ENCODE results near the gene LIMD2. TPM values are rescaled to one million over a fixed set of nuclear protein-coding genes. Genes with fewer than 3 reads are reported as not detected.
"Not testable (repeated sequence)": the region's sequence is repeated elsewhere in the genome, so short reads cannot be mapped to it uniquely, and the experiment has no call there.

Gene LIMD2
- total RNA-seq: 2.8 TPM

DNA sequence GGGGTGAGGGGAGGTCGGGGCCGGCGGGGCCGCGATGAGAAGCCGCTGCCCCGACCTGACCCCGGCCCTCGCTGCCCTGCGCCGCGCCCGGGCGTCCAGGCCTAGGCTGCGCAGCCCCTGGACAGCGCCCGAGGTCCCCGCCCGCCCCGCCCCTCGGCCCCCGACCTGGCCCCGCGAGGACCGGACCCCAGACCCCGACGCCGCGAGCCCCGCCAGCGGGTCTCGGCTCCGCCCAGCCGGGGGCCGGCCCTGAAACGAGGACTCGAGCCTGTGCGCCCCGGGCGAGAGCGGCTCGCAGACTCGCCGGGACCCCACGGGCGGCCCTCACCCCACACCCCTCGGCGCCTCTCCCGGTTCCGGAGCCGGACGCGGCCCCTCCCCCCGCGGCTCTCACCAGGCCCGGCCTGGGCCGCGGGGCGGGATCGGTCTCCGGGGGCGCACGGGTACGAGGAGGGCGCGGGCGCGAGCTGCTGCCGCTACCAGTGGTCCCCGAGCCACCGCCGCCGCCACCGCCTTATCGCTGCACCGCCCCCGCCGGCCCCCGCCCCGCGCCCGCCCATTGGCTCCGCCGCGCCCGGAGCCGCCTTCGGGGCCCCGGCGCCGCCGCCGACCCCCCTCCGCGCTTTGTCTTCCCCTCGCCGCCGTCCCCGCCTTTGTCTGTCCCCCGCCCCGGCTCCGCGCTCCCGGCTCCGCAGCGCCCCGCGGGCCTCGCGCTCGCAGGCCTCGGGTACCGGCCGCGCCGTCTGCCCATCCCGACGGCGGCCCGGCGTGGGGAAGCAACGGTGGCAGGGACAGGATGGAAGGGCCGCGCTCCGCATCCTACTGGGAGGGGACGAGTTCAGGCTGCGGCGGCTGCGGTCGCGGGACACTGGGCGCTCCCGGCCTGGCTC is at the start of gene LIMD2:
LIMD2 (minus strand) TSS at position 488 of the 890 bp plus-strand sequence. CDS start 827 bp downstream, outside the sequence.
- ATAC-seq: peak; percentile 14

- peak; percentile 98 for ATAC-seq
Observed at GRCh38 chr17:63741408-63742173, 41.7 kb upstream of the LIMD2 start, which contains the start of gene STRADA. Gene STRADA (minus strand): TSS chr17:63741799. CDS start chr17:63728369, 13,430 bp downstream.

DNA sequence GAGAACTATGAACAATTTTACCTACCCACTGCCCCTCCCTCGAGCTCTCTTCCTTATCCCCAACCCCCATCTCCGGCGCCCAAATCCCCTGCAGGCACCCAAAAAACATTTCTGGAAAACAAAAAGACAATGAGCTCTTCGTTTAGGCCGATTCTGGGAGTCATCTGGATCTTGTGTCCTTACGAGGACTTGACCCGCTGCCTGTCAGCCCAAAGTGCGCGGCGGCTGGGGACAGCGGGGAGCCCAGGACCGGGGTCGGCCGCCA is 41.1 kb upstream of the LIMD2 start:
- no peak for ATAC-seq

- no peak for ATAC-seq
Observed at GRCh38 chr17:63740464-63741142, 40.7 kb upstream of the LIMD2 start.

DNA sequence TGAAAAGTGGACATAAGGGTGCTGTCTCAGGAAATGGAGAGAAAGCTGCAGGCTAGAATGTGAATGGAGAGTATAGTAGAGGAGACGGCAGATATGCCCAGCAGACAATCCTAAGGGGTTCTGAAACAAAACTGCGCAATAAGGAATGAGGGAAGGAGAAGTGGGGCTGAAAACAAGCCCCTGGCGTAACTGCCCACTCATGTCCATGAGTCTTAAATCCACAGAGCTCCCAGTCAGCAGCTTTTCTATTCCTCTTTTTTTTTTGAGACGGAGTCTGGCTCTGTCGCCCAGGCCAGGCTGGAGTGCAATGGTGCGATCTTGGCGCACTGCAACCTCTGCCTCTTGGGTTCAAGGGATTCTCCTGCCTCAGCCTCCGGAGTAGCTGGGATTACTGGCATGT is 35.8 kb upstream of the LIMD2 start:
- ATAC-seq: no peak

DNA sequence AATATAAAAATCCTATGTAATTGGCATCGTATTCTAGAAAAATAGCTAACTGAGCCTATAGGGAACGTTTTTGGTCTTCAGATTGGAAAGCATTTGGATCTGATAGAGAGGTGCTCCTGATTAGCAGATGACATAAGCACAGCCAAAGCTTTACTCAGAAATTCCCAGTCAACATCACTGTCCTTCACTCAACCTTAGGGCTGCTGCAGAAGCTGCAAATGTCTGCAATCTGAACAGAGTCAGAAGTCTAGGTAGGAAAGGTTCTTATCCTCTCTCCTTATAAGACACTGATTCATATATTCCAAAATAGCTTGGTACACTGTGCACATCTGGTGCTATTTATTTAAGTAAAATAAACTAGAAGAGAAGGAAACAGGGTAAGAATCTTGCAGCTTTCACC is 22.5 kb upstream of the LIMD2 start:
- ATAC-seq: no peak

DNA sequence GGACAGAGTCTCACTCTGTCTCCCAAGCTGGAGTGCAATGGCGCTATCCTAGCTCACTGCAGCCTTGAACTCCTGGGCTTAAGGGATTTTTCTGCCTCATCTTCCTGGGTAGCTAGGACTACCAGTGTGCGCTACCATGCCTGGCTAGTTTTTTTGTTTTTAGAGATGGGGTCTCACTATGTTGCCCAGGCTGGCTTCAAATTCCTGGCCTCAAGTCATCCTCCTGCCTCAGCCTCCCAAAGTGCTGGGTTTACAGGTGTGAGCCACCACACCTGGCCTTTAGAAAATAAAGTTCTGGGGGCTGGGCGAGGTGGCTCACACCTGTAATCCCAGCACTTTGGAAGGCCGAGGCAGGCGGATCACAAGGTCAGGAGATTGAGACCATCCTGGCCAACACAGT is 20.3 kb upstream of the LIMD2 start:
- ATAC-seq: not testable (repeated sequence)

GRCh38 chr17:63718988-63719387 is 19.1 kb upstream of the LIMD2 start:
- ATAC-seq: no peak

DNA sequence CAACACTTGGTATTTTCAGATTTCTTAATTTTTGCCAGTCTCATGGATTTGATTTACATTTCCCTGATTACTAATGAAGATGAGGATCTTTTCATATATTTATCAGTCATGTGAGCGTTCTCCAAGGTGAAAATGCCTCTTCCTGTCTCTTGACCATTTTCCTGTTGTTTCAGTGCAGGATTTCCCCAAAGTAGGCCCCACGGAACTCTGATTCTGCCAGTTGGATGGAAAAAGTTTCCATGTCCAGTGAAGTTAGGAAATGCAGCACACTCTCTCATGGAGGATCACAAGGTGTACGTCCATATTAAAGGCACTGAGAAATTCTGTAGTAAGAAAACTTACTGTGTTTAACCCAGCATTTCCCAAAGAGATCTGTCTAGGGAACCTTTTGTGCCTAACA is 16.5 kb upstream of the LIMD2 start:
- no peak for ATAC-seq

GRCh38 chr17:63714550-63715277 is 14.8 kb upstream of the LIMD2 start:
- ATAC-seq: no peak

DNA sequence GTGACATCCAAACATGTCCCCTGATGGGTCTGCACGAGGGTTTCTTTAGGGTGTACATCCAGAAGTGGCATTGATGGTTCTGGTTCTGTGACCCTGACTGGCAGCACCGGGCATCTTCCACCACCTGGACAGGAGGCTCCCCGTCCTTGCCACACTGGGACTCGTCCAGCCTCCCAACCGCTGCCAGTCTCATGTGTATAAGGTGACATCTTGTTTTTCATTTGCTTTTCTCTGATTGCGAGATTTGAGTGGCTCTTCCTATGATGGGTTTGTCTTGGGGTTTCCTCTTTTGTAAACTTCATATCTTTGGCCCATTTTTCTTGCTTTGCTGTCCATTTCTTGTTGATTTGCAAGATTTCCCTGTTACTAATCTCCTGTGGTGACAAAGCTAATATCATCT is 9.2 kb upstream of the LIMD2 start:
- ATAC-seq: no peak

DNA sequence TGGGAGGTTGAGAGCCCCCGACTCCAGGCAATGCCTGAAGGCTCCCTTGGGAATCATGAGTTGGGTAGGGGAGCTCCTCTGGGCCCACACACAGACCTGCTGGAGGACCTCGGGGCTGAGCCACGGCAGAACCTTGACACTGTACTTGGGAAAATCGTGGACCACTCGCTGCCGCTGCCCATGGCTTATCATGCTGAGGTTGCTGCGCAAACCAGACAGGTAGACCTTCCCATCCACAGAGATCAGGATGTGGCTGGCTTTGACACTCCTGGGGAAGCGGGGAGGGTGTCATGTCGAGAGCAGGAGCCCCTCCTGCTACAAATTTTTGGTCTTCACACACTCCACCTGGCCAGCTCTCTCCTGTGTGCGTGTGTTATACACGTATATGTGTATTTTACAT is 7.2 kb upstream of the LIMD2 start:
- no peak for ATAC-seq

GRCh38 chr17:63706336-63707082 is 6.6 kb upstream of the LIMD2 start:
- ATAC-seq: no peak

GRCh38 chr17:63705657-63706056 is 5.7 kb upstream of the LIMD2 start:
- no peak for ATAC-seq

DNA sequence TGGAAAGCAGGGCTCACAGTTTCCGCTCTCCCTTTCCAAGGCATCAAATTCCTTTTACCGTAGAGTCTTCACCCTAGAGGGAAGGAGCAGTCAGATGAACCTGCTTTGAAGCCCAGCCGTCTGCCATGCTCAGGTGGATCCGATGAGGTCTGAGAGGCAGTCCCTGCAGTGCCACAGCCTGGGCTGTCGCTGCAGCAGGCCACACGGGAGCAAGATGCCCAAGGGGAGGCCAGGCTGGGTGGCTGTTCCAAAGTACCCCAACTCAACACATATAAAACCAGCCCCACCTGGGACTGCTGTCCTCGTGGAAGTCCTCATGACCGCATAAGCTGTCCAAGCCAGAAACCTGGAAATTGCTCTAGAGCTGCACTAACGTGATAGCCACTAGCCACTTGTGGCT is 4.9 kb upstream of the LIMD2 start:
- ATAC-seq: no peak

DNA sequence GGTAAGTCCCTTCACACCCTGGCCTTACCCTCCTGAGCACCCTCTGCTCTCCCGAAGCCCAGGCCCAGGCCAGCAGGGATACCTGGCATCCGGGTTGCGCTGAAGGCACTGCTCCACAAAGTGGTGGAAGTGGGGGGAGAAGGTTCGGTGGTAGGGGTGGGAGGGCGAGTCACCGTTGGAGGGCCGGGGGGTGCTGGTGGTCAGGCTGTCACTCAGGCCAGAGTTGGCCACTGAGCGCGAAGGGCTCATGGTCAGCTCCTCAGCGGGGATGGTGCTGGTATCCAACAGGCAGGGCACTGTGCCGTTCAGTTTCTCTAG is 4.3 kb upstream of the LIMD2 start:
- no peak for ATAC-seq

DNA sequence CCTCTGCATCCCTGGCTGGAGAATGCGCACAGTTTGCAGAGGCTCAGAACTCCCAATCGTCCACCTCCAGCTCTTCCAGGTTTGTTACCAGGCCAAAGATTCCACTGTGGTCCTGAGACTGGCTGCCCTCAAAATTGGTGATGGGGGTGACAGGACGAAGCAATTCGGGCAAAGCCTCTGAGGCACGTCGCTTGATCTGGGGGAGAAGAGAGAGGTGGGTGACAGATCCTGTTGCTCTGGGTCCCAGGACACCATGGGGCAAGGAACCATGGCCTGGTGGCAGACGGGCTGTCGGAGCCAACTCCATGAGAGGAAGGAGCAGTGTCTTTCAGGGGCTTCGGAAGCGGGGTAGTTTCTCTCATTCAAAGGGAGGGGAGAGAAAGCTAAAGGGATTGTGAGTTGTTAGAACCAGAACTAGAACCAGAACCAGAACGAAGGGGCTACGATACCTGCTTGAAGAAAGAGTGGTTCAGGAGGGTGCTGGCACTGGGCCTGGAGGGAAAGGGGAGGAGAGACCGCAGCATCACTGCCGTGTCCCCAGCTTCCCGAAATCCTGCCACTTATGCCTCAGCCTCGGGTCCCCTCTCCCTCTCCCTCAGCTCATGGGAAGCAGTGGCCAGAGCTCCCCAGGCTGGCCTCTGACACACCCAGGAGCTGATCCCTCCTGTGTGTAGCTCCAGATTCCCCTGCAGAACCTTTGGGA is 3.8 kb upstream of the LIMD2 start:
- no peak for ATAC-seq

DNA sequence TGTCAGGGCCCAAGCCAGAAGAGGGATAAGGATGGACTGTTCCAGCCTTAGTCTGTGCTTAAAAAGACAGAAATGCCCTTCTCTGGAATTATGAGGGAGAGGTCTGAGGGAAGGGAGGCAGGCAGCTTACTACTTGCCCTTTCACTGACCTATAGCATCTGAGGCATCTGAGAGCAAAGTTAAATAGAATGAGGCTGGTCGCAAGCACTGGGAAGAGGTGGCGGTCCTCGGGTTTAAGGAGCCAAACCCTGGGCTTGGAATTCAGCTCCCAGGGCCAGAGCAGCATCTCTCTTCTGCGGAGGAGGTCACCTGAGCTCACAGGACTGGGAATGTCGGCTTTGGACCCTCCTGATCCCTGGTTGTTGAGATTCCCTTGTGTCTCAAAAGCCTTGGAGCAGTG is 3.1 kb upstream of the LIMD2 start:
- ATAC-seq: no peak

GRCh38 chr17:63702721-63703015 is 2.7 kb upstream of the LIMD2 start:
- ATAC-seq: no peak

DNA sequence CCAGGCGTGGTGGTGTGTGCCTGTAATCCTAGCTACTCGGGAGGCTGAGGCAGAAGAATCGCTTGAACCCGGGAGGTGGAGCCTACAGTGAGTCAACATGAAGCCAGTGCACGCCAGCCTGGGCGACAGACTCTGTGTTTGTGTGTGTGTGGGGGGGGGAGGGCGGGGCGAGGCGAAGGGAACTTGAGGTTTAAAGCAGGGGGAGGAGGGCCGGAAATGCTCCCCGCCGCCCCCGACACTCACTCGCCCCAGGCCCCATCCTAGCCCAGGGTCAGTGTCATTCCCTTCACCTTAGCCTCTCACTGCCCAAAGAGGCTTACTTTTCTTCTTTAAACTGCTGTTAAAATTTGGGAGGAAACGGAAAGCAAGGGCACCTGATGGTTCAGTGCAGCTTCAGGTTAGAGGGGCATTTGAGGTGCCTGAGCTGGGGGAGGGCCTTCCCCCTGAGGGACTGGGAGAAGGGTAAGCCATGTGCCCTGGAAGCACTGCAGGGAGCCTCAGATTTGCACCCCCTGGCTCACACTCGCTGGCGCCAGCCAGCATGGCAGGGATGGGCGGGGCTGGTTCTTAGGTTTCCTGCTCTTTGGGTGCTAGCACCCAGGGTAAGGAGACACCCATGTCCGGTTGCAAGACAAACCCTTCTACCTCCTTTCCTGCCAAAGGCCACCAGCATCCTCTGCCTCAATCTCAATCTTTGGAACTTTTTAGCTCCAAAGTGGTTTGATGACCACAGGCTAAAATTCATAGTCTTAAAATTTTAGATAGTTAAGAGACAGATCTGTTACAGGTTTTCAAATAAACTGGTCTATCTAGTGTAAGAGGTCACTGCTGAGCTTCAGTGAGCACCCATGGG is 2.2 kb upstream of the LIMD2 start:
- no peak for ATAC-seq

DNA sequence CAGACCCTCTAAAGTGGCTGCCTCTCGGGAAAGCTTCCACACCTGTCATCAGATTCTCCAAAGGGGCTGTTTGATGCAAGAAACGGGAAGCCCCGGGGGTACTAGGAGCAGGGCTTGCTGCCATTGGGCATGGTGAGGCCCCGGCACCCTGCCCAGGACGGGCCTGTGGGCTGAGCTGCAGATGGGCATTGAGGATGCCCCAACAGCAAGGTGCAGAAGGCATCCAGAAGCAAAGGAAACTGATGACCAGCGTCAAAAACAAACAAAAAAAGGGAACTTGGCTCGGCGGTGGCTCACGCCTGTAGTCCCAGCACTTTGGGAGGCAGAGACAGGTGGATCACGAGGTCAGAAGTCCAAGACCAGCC is 1.5 kb upstream of the LIMD2 start:
- no peak for ATAC-seq
